ENCODE measurements around the gene GCGR. TPM values are rescaled to one million over a fixed set of nuclear protein-coding genes. Genes with fewer than 3 reads are reported as not detected.

Gene GCGR
- total RNA-seq, 4 donors from 2014 or later: 1.8 to 14.7 (median 8.1) TPM

DNA sequence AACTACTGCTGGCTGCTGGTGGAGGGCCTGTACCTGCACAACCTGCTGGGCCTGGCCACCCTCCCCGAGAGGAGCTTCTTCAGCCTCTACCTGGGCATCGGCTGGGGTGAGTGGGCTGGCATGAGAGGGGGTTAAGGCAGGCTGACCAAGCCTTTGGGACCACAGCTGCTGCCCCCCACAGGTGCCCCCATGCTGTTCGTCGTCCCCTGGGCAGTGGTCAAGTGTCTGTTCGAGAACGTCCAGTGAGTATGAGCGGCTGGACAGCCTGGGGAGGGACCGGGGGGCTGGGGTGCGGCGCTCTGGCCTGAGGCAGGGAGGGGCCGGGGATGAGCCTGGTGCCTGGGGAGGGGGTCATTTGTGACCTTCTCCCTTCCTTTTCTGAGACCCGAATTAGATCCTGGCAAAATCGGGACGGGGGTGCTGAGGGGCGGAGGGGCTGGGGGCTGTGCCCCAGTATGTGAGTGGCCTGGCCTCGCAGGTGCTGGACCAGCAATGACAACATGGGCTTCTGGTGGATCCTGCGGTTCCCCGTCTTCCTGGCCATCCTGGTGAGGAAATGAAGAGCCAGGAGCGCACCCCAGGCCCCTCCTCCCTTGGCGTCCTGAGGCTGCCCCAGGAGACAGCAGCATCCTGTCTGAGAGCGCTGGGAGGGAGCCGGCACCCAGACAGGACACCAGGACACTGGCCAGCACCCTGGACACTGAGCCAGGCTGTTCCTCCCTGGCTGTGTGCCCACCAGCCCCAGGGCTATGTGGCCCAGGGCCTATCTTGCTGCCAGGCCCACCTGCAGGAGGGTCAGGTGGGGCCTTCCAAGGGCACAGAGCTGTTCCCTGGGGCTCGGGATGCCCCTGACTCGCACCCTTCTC, 8.0 kb downstream of the GCGR start:
- Histone ChIP-seq H3K36me3 (no peaks in the 10 kb centered on the region), H3K9me3 (no peaks in the 10 kb centered on the region), H3K4me3 (no peak overlapping the region), H3K27me3 (peaks cover 0 to 84% of the 10 kb centered on the region in 2 donors), H3K27ac (no peak overlapping the region), H3K4me1 (no peaks in the 10 kb centered on the region)
- no peak for DNase-seq (ENCODE audit: low spot score in 2 of 2)
- TF ChIP-seq EP300 (IDR thresholded peaks at IDR 0.05): no peak
- TF ChIP-seq POLR2A (IDR thresholded peaks at IDR 0.05): no peak
- no peak for TF ChIP-seq CTCF (IDR thresholded peaks at IDR 0.05)
- WGBS, 2 donors: 74 to 76% methylated on average over 20 to 24 of the region's 24 CpGs

GRCh38 chr17:81812571-81813370, 8.8 kb downstream of the GCGR start:
- H3K4me1 ChIP-seq: no peaks in the 10 kb centered on the region
- H3K27me3 ChIP-seq: peaks cover 0 to 79% of the 10 kb centered on the region in 2 donors
- H3K9me3 ChIP-seq: no peaks in the 10 kb centered on the region
- no peak for TF ChIP-seq CTCF (IDR thresholded peaks at IDR 0.05)
- no peak for TF ChIP-seq POLR2A (IDR thresholded peaks at IDR 0.05)
- no peak for TF ChIP-seq EP300 (IDR thresholded peaks at IDR 0.05)
- no peaks in the 10 kb centered on the region for H3K36me3 ChIP-seq
- 83 to 85% methylated on average over 37 to 45 of the region's 45 CpGs for WGBS, 2 donors
- H3K4me3 ChIP-seq: no peak overlapping the region
- no peak for DNase-seq (ENCODE audit: low spot score in 2 of 2)
- no peak overlapping the region for H3K27ac ChIP-seq

- H3K36me3 ChIP-seq: no peaks in the 10 kb centered on the region
- no peak overlapping the region for H3K27ac ChIP-seq
- H3K4me1 ChIP-seq: no peaks in the 10 kb centered on the region
- 86 to 88% methylated on average over 4 to 15 of the region's 15 CpGs for WGBS, 2 donors
- H3K9me3 ChIP-seq: no peaks in the 10 kb centered on the region
- peaks cover 0 to 74% of the 10 kb centered on the region in 2 donors for H3K27me3 ChIP-seq
- no peak for DNase-seq (ENCODE audit: low spot score in 2 of 2)
- TF ChIP-seq POLR2A (IDR thresholded peaks at IDR 0.05): no peak
- TF ChIP-seq CTCF (IDR thresholded peaks at IDR 0.05): no peak
- TF ChIP-seq EP300 (IDR thresholded peaks at IDR 0.05): no peak
- no peak overlapping the region for H3K4me3 ChIP-seq
Measured at GRCh38 chr17:81813371-81813684, 9.4 kb downstream of the GCGR start.

DNA sequence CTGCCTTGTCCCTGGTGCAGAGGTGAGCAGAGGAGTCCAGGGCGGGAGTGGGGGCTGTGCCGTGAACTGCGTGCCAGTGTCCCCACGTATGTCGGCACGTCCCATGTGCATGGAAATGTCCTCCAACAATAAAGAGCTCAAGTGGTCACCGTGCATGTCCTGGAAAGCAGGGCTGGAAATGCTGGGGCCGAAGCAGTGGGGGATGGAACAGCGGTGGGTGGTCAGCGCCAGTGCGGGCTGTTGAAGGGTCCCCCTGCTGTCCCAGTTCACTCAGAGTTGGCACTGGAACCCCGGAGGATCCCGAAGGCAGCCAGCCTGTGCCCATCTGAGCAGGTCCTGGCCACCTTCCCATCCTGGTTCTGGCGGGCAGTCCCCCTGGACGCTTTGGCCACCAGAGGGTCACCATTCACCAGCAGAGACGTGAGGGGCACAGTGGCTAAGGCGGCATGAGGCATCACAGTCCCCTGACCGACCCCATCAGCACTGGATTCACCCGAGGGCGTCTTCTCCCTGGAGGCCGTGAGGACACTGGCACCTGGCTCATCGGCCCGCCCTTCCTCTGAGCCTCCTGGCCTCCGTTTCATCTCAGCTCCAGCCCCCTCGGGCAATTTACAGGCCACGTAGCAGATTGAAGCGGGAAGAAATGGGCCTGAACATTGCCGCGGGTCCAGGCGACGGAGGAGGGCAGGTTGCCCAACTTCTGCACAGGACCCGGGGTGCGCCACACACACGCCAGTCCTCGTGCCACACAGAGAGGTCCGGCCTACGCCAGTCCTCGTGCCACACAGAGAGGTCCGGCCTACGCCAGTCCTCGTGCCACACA, 10.1 kb downstream of the GCGR start:
- H3K36me3 ChIP-seq: no peaks in the 10 kb centered on the region
- H3K9me3 ChIP-seq: no peaks in the 10 kb centered on the region
- 79 to 84% methylated on average over 26 to 32 of the region's 41 CpGs for WGBS, 2 donors
- no peak for DNase-seq (ENCODE audit: low spot score in 2 of 2)
- no peaks in the 10 kb centered on the region for H3K4me1 ChIP-seq
- H3K4me3 ChIP-seq: no peak overlapping the region
- H3K27me3 ChIP-seq: peaks cover 0 to 68% of the 10 kb centered on the region in 2 donors
- TF ChIP-seq EP300 (IDR thresholded peaks at IDR 0.05) (no peak), POLR2A (IDR thresholded peaks at IDR 0.05) (no peak)
- no peak overlapping the region for H3K27ac ChIP-seq

Measured in tibial nerve (tissue), 4 donors.